HG03469 (cell line): ENCODE measurements around the gene MUSTN1.

ENCODE experiments used
- ATAC-seq: cut with Tn5 transposase; IDR thresholded peaks from one replicate; pipeline ENCODE4 v1.9.1; 2021; ENCODE audit warnings: mild to moderate bottlenecking, moderate library complexity, moderate number of reproducible peaks; ENCODE audit not compliant: unreplicated experiment

Gene MUSTN1

DNA sequence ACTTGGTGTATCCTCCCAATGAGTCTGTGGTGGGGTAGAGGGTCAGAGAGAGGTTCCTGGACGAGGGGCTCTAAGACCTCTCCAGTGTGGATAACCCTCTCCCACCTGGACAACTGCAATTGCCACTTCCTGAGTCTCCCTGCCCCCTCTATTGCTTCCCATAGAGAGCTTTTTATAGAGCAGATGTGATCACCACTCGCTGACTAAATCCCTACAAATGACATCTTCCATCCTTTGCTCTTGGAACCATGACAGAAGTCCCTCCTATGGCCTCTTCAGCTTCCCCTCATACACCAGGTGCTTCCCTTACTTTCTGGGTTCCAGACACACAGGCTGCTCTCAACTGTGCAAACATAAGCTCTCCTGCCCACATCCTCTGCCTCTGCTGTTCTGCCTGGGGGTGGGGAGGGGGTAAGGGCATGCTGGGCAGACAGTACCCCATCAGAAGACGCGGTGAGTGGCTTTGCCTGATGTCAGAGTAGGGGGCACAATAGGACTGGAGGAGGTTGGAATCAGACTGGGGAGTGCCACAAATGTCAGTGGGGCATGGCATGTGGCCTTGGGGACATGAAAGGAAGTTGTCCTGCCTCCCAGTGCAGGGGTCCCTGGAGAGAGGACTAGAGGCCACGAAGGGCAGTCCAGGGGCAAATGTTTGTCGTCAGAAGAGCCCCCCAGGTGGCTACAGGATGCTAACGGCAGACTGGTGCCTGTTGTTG, 25.0 kb downstream of the MUSTN1 start:
- no peak for ATAC-seq

DNA sequence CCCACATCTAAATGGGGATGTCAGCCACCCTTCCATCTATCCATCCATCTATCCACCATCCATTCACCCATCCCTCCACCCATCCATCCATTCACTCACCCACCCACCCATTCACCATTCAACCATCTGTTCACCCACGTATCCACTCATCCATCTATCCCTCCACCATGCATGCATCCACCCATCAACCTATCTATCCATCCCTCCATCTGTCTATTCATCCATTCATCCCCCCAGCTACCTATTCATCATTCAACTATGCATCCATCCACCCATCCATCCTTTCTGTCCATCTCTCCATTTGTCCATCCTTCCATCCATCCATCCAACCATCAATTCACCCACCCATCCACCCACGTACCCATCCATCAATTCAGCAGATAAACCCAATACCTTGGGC, 25.7 kb downstream of the MUSTN1 start:
- ATAC-seq: no peak

DNA sequence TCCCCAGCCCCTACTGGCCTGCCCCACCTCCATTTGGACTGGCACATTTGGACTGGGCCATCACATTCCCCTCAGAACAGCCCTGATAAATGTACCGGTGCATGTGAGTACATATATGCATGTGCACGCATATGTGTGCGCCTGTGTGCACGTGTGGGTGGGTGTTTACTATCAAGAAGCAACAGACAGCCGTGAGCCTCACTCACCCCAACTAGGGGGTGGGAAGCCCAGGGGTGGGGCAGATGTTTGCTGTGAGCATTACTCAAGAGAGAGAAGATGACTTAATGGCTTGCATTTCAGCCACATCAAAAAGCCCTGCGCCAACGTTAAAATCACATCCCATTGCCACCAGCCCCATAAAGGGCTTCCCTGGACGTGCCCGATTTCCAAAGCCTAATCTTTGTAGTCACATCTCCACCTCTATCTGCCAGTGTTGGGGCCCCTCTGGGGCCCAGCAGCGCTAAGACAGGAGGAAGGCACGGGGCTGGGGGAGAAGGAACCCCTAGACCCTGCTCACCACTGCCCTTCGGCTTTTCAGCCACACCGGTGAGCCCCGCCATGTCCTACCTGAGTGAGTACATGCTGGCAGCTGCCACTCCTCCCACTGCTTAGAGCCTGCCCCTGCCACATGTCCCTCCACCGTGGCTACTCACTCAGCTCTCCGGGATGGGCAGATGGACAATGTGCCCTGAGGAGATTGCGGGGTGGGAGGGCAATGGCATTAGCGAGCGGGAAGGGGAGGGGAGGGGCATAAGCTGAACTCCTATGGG, 29.4 kb downstream of the MUSTN1 start:
- ATAC-seq: no peak

DNA sequence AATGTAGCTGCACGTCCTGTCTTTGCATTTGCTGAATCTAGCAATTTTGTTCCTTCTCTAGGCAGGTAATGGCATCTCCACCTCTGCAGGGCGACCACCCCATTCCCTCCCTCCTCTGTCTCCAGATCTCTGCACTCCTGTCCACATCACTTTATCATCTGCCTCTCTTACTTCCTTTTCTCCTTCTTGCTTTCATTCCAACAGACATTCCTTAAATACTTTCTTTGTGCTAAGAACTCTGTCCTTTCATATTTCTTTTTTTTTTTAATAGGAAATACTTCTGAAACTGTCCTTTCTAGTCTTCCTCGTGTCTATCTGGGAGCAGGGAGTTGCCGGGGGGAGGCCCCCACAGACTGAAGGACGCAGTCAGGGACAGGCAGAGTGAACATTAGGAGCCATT, 33.0 kb downstream of the MUSTN1 start:
- no peak for ATAC-seq

DNA sequence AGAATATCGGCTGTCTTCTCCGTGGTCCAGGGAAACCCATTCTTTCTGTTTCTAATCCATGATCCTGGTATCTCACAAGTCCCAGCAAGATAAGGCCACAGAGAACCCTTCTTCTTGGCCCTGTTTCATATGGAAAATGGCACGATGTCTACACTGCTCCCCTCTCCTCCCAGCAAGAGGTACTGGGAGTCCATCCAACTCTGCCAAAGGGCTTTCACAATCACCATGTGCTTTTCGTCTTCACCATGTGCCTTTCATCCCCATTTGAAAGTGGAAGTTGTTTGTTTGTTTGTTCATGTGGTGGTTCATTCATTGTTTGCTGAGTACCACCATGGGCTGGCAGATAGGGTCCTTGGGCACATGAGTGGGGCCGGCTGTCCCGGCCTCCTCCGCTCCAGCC, 34.7 kb downstream of the MUSTN1 start:
- ATAC-seq: no peak

DNA sequence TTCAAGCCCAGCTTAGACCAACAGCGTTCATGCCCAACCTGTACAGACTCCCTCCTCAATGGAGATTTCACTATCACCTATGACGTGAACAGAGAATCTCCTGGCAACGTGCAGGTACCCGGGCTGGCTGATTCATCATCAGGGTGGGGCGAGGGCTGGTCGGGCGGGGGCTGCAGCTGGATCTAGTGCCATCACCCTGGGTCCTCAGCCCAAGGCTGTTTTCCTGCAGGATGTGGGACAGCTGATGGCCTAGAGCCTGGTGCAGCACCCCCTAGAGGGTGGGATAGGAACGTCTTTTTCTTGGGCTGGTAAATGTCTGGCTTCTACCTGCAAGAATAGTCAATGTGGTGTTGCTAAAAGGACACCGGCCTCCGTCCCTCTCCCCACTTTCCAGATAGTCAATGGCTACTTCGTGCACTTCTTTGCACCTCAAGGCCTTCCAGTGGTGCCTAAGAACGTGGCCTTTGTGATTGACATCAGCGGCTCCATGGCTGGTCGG, 35.8 kb downstream of the MUSTN1 start:
- no peak for ATAC-seq

DNA sequence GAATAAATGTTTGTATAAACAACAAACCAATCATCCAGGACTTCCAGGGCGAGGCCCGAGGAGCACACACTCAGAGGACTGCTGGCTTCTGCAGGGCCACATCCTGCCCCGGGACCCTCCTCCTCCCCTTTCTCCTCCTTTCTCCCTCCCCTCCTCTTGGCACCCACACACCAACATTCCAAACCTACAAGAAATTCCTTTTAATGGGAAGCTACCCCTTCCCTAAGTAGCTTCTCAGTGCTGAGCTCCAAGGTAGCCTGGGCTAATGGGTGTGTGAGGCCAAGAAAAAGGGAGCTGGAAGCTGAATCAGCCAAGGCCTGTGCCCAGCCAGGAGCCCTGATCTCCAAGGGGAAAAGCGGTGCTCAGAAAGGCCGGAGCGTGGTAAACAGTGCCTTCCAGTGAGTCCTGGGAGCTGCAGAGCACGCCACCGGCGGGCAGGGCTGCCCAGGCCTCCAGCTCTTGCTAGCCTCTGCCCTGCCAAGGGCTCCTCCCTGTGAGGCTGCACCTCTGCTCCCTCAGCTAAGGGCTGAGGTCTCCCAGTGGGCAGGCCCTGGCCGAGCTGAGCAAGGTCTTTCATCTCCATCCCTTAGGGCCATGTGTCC, 36.3 kb downstream of the MUSTN1 start:
- ATAC-seq: no peak

DNA sequence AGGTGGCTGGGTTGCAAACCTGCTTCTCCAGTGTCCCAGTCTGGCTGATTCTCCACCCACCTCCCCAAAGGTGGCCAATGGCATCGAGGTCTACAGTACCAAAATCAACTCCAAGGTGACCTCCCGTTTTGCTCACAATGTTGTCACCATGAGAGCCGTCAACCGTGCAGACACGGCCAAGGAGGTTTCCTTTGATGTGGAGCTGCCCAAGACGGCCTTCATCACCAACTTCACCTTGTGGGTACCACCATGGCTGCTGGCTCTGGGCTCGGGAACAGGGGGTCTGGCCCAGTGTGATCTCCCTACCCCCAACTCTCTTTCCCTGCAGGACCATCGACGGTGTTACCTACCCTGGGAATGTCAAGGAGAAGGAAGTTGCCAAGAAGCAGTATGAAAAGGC, 38.4 kb downstream of the MUSTN1 start:
- no peak for ATAC-seq

DNA sequence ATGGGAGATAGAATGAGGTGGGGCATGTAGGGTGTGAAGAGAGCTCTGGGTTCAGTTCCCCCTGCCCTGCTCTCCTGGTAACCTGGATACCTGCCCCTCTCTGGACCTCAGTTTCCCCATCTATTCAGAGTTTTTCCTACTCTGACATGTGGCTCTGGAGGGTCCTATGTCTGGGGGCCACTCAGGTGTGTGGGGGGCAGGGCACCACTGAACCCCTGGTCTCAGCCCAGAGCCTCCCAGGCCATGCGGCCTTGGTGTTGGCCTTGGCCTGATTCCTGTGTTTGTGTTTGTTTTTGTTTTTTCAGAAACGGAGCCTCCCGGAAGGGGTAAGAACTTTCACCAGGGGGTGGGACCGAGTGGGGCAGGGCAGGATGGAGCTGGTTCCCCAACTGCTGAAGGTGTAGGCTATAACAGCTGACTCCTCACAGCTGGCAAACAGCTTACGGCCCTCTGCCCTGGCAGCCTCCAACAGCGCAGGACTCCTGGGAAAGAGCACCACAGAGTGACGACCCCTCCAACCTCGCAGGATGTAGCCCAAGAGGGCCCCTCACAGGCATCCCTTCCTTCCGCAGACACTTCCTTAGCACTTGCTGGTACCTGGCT, 39.4 kb downstream of the MUSTN1 start:
- ATAC-seq: no peak

DNA sequence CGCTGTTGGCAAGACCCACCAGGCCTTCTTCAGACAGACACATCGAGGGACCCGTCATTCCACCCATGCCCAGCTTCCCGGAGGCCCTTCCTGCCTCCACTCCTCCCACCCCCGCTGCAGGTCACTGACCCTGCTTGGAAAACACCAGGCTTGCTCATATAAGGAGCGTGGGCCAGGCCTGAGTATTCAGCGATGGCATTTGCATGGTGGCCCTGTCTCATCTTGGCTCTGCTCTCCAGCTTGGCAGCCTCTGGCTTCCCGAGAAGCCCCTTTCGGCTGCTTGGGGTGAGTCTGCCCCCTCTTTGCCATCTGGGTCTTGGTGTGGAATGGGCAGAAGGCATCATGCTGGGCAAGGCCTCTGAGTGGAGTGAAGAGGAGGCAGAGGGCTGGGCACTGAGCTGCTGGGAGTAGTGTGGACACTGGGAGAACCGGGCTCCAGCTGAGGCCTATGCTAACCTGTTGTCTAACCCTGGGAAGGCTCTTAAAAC, 40.2 kb downstream of the MUSTN1 start, which contains the start of gene ITIH3:
ITIH3 (plus strand) TSS at position 185 of the 488 bp plus-strand sequence; CDS start at position 193, 8 bp downstream.
- no peak for ATAC-seq

DNA sequence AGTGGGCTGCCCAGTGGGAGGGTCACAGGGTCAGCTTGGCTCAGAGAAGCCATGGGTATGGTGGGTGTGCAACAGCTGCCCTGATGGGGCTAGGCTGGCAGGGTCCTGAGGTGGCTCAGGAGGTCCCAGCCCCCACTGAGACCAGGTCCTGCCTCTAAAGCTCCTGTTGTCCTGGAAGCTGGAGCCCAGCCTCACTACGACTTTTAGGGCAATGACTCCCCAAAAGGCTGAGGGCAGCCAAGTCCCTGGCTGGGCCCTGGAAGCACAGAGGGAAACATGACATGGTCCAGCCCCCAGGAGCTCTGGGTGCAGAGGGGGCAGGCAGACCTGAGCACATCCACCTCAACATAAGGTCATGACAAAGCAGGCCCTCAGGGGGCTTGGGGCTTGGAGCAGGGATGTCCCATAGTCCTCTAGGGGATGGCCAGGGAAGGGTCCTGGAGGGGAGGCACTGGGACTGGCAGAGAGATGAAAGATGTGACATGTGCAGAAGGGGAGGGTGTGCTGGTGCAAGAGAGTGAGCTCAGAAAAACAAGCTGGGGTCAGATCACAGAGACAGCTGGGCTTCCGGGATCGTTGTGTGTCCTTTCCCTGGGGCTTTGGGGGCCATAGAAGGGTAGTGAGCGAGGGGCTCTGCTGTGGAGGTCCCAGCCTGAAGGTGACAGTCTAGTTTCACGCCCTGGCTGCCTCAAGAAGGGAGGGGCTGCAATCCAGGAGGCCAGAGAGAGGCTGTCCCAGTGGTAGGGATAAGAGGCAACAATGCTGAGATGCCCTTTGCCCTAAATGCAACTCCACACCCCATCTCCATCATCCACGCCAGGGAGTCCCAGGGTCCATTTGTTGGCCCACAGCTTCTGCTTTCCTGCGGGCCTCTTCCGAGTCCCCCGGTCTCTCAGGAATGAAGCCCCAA, 40.9 kb downstream of the MUSTN1 start:
- no peak for ATAC-seq

DNA sequence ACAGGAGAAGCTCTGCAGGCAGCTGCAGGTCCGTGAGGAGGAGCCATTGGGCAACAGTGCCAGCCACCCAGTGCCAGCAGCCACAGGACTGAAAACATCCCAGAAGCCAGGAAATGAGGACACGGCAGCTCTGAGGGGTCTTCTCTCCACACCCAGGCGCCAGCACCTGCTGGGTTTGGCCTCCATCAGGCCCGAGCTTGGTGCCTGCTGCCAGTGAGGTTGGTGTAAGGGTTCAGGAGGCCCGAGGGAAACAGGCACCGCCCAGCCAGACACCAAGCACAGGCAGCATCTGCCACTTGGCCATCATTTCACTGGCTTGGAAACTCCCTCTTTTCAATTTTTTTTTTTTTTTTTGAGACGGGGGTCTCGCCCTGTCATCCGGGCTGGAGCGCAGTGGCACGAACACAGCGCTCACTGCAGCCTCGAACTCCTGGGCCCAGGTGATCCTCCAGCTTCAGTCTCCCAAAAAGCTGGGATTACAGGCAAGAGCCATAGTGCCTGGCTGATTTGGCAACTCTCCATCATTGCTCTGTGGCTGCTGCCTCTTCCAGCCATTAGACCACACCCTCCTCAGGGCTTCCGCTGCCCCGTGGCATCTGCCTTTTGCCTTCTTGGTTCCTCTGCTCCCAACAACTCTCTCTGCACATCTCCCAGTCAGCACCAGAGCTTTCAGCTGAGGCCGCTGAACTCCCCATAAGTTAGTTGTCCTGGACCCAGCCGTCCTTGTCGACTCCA, 41.7 kb downstream of the MUSTN1 start:
- ATAC-seq: no peak

DNA sequence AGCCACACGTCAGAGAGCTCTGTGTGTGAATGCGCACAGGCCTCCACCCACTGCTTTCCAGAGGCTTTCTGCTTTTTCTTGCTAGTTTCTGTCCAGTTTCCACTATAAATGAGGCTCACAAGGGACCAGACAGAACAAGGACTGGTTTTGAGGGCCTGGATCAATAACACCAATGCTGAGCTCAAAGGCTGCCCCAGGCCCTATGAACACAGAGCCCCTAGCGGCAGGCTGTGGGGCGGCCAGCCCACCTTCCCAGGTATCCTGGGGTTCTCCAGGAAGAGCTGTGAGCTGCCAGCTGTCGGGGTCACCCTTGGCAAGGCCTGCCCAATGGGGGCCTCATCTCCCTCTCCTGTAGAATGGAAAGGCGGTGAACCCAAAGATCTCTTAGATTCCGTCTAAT, 42.4 kb downstream of the MUSTN1 start:
- ATAC-seq: no peak

DNA sequence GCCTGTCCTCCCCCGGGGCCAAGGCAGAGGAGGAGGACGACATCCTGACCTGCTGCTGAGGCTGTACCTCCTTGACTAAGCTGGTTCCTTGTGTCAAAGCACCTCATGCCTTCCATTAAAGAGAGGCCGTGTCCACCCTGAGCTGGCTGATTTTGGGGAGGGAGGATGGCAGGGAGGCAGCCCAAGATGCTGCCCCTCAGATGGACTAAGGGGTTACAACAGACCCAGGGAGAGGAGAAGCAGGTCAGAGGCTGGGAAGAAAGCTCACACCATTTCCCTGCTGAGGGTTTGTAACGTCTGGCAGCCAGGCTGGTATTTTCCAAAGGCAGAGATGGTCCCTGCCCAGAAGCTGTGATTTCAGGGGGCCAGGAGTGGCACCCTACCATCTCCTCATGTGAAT, 42.9 kb downstream of the MUSTN1 start:
- no peak for ATAC-seq

DNA sequence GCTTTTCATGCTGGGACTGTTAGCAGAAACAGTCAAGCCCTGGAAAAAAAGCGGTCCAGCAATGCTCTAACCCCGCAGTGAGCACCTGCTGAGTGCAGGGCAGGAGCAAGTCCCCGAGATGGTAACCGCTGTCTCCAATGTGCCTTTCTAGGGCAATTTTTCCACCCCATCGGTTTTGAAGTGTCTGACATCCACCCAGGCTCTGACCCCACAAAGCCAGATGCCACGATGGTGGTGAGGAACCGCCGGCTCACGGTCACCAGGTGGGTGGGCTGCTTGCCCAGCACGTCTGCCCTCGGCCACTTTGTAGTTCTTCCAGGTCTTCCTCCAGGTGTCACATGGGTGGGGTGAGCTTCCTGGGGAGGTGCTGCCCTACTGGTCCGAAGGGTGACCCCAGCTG, 43.5 kb downstream of the MUSTN1 start:
- ATAC-seq: no peak

DNA sequence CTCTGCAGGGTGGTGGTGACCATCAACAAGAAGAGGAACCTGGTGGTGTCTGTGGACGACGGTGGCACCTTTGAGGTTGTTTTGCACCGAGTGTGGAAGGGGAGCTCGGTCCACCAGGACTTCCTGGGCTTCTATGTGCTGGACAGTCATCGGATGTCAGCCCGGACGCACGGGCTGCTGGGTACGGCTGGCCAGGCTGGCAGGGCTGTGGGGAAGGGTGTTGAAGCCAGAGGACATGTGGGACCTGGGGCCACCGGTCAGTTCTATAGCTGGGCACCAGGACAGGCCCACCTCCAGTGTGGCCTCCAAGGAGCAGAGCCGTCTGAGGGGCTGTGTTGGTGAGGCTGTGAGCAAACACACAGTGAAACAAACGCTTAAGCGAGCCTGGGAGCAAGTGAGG, 44.1 kb downstream of the MUSTN1 start:
- ATAC-seq: no peak

DNA sequence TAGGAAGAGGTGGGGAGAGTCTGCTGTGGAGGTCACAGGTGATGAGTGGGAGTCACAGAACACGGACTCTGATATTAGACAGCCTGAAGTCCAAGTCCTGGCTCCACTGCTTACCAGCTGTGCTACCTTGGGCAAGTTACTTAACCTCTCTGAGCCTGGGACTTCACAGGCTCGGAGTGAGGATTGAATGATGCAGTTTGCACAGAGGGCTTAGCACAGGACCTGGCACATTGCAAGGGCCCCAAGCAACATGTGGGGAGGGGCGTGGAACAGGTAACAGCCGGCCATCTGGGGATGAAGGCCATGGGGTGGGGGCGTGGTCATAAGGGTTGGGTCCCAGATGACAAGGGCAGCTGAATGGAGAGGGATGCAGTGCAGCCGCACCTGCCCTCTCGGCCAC, 44.5 kb downstream of the MUSTN1 start:
- no peak for ATAC-seq

DNA sequence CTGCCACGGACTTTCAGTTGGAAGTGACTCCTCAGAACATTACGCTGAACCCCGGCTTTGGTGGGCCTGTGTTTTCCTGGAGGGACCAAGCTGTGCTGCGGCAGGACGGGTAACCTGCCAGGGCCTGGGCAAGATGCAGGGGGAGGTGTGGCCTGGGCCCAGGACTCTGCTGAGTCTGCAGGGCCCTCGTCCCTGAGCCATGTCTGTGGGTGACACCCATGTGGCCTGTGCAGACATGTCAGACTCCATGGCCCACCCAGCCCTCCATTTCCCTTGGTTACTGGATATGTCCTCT, 45.1 kb downstream of the MUSTN1 start:
- no peak for ATAC-seq

DNA sequence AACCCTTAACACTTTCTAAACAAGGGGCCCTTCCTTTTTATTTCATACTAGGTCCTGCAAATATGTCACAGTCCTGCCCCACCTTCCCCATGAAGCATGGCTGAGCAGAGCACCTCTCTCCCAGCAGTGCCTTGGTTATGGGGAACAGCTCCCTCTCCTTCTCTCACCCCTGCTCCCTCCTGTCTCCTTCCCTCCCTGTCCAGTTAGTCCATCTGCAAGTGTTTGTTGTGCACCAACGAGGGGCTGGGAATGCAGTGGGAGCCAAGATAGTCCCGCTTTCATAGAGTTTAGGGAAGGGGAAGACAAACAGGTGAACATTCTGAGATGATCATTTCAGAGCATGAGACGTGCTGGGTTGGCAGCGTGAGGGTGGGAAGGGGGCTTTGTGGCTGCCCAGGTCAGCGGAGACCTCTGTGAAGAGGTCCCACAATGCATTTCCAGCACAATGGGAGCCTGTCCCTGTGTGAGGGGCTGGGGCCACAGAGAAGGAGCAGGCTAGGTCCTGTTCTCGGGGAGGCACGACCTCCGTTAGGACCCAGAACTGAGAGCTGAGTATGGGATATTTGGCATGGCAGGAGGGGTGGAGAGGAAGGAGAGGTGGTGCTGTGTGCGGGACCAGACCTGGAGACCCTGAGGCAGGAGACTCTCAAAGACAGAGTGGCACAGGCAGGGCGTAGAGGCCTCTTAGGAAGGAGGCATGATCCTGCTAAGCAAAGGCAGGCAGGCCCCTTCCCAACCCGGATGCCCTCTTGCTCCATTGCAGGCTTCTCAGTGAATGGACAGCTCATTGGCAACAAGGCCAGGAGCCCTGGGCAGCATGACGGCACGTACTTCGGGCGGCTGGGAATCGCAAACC, 45.7 kb downstream of the MUSTN1 start:
- ATAC-seq: no peak
